Coronary artery (tissue), 2 donors: ENCODE data around the gene EVX2.
A peak's percentile ranks its signal among the peaks of the same experiment; 100 is the strongest.

Source experiments
- DNase-seq: peaks from one replicate; pipeline ENCODE4 v3.0.0-alpha.2; 2017; ENCODE audit warnings: low spot score
- H3K27ac ChIP-seq, 2 donors: fragments of 200-600 bp; sonication (generic); one replicate each; pipeline ENCODE4 v1.5.1; 2016 to 2019
- H3K4me3 ChIP-seq: fragments of 200-600 bp; sonication (generic); 2 replicates; pipeline ENCODE4 v1.5.1; 2016; ENCODE audit warnings: mild to moderate bottlenecking, moderate library complexity
- TF ChIP-seq, protein P1 (sequence below): fragments of 200-600 bp; sonication (generic); IDR thresholded peaks from one replicate; pipeline ENCODE4 v1.5.1; 2019; ENCODE audit warnings: antibody characterized with exemption

Gene EVX2

GRCh38 chr2:176096986-176097819 is 13.4 kb upstream of the EVX2 start:
- DNase-seq: no peak
- H3K27ac ChIP-seq: no peak overlapping the region
- TF ChIP-seq, protein P1, sequence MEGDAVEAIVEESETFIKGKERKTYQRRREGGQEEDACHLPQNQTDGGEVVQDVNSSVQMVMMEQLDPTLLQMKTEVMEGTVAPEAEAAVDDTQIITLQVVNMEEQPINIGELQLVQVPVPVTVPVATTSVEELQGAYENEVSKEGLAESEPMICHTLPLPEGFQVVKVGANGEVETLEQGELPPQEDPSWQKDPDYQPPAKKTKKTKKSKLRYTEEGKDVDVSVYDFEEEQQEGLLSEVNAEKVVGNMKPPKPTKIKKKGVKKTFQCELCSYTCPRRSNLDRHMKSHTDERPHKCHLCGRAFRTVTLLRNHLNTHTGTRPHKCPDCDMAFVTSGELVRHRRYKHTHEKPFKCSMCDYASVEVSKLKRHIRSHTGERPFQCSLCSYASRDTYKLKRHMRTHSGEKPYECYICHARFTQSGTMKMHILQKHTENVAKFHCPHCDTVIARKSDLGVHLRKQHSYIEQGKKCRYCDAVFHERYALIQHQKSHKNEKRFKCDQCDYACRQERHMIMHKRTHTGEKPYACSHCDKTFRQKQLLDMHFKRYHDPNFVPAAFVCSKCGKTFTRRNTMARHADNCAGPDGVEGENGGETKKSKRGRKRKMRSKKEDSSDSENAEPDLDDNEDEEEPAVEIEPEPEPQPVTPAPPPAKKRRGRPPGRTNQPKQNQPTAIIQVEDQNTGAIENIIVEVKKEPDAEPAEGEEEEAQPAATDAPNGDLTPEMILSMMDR: peak; percentile 73
- H3K4me3 ChIP-seq: peak overlapping the region; percentile 67

DNA sequence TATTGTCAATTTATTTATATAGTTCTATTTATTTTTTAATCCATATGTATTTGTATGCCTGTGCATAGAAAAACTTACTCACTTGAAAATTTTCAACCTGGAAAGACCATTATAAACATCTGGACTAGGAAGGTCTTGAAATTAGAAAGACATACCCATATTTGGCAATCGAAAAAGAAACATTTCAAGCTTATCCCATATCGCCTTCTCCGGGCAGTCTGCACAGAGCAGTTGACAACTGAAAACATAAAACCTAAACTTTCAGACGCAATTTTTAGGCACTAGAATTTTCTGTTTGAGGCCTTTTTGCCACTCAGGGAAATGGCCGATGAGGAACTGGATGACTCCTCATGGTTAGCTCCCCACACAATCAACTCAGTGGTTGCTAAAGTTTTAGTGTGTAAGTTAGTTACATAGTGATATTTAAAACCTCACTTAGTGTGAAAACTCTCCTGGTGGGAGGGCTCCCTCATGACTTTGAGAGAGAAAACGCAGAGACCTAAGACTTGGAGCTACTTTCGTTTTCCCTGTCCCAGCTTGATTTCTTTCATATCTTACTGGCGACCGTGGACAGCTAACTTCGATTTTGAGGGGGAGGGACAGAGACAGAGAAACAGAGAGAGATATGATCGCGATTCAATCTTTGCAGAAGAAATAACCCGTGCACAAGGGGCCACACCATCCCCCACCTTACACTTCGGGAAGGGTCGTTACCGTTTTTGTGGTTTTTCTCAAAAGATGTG is 12.7 kb upstream of the EVX2 start:
- TF ChIP-seq, protein P1: no peak
- peak overlapping the region; percentile 67 for H3K4me3 ChIP-seq
- DNase-seq: no peak
- H3K27ac ChIP-seq: no peak overlapping the region

- TF ChIP-seq, protein P1: no peak
- Histone ChIP-seq H3K27ac (no peak overlapping the region), H3K4me3 (no peak overlapping the region)
- no peak for DNase-seq
These were observed 11.7 kb upstream of the EVX2 start for GRCh38 chr2:176095421-176095820.

GRCh38 chr2:176094349-176094748 is 10.6 kb upstream of the EVX2 start:
- no peak overlapping the region for H3K27ac ChIP-seq
- no peak for DNase-seq
- TF ChIP-seq, protein P1: no peak
- H3K4me3 ChIP-seq: no peak overlapping the region

DNA sequence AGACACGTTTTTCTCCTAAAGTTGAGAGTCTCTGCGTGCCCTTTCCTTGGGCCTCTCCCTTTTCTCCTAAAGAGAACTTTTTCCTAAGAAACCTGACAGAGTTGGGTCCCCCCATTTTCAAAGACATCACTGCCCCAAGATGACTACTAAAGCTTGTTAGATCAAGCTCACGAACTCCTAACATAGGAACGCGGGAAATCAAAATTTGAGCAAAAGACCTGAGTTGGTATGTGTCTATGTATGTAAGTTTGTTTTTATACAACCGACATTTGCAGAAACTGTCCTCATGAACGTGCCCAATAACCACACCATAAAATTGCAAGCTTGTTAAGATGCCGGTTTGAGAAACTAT is 10.1 kb upstream of the EVX2 start:
- TF ChIP-seq, protein P1: no peak
- H3K27ac ChIP-seq: no peak overlapping the region
- no peak for DNase-seq
- no peak overlapping the region for H3K4me3 ChIP-seq

GRCh38 chr2:176093145-176093897 is 9.6 kb upstream of the EVX2 start:
- TF ChIP-seq, protein P1: no peak
- Histone ChIP-seq H3K4me3 (peak overlapping the region; percentile 65), H3K27ac (no peak overlapping the region)
- no peak for DNase-seq
